ENCODE measurements around the gene FOSL2. TPM values are rescaled to one million over a fixed set of nuclear protein-coding genes. Genes with fewer than 3 reads are reported as not detected.

FOSL2 gene
- total and polyA plus RNA-seq, 10 of the 15 experiments (the other 5 are each of a cell fraction or from before 2014, with no cell fraction given) = 0.05 to 1.3 (median 0.34) TPM

DNA sequence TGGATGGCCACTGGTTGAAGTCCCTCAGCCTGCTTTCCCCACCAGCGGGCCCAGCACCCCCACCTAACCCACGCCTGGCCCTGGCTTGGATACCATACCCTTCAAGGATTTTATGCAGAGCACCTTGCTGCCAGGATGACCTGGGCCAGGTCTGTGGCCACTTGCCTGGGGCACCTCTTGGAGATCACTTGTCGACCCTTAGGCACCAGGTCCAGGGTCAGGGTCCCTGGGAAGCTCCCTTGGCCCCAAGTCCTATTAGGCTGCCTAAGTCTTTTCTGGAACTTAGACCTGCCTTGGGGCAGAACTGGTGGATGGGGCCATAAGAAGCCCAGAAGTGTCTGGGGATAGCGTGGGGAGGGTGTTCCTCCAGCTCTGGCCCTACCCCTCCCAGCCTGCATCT, 39.1 kb downstream of the FOSL2 start:
- intact Hi-C loops (cut with micrococcal nuclease; ENCODE audit: unreplicated experiment) = no loop called here
- RAD21 ChIA-PET (ENCODE audit: unreplicated experiment) = no interaction called here
- TF ChIP-seq FOXK2 (IDR thresholded peaks at IDR 0.05) = no peak
- no peak for TF ChIP-seq GABPA (IDR thresholded peaks at IDR 0.05; ENCODE audit: low read depth)
- no peak for TF ChIP-seq TARDBP (IDR thresholded peaks at IDR 0.05; ENCODE audit: borderline replicate concordance)
- TF ChIP-seq, protein P1, sequence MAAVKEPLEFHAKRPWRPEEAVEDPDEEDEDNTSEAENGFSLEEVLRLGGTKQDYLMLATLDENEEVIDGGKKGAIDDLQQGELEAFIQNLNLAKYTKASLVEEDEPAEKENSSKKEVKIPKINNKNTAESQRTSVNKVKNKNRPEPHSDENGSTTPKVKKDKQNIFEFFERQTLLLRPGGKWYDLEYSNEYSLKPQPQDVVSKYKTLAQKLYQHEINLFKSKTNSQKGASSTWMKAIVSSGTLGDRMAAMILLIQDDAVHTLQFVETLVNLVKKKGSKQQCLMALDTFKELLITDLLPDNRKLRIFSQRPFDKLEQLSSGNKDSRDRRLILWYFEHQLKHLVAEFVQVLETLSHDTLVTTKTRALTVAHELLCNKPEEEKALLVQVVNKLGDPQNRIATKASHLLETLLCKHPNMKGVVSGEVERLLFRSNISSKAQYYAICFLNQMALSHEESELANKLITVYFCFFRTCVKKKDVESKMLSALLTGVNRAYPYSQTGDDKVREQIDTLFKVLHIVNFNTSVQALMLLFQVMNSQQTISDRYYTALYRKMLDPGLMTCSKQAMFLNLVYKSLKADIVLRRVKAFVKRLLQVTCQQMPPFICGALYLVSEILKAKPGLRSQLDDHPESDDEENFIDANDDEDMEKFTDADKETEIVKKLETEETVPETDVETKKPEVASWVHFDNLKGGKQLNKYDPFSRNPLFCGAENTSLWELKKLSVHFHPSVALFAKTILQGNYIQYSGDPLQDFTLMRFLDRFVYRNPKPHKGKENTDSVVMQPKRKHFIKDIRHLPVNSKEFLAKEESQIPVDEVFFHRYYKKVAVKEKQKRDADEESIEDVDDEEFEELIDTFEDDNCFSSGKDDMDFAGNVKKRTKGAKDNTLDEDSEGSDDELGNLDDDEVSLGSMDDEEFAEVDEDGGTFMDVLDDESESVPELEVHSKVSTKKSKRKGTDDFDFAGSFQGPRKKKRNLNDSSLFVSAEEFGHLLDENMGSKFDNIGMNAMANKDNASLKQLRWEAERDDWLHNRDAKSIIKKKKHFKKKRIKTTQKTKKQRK (IDR thresholded peaks at IDR 0.05; ENCODE audit: low read depth, low read length) = no peak
- no peak for TF ChIP-seq NFIC (IDR thresholded peaks at IDR 0.05; ENCODE audit: low read depth, low read length)
- no peak for TF ChIP-seq HDAC2 (IDR thresholded peaks at IDR 0.05)
- no peak for TF ChIP-seq EP300 (IDR thresholded peaks at IDR 0.05; ENCODE audit: borderline replicate concordance in 1 of 2, control insufficient read depth in 1 of 2, low read depth in 2 of 2, low read length in 2 of 2)
- TF ChIP-seq, protein P2, sequence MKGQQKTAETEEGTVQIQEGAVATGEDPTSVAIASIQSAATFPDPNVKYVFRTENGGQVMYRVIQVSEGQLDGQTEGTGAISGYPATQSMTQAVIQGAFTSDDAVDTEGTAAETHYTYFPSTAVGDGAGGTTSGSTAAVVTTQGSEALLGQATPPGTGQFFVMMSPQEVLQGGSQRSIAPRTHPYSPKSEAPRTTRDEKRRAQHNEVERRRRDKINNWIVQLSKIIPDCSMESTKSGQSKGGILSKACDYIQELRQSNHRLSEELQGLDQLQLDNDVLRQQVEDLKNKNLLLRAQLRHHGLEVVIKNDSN (IDR thresholded peaks at IDR 0.05; ENCODE audit: borderline replicate concordance, extremely low read length, insufficient read depth, low read depth, low read length) = no peak
- TF ChIP-seq MYC (IDR thresholded peaks at IDR 0.05; ENCODE audit: insufficient read depth, insufficient read length, insufficient replicate concordance, low read length, severe bottlenecking) = no peak
- TF ChIP-seq, protein P3, sequence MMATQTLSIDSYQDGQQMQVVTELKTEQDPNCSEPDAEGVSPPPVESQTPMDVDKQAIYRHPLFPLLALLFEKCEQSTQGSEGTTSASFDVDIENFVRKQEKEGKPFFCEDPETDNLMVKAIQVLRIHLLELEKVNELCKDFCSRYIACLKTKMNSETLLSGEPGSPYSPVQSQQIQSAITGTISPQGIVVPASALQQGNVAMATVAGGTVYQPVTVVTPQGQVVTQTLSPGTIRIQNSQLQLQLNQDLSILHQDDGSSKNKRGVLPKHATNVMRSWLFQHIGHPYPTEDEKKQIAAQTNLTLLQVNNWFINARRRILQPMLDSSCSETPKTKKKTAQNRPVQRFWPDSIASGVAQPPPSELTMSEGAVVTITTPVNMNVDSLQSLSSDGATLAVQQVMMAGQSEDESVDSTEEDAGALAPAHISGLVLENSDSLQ (IDR thresholded peaks at IDR 0.05) = no peak
- no peak for TF ChIP-seq YY1 (IDR thresholded peaks at IDR 0.05; ENCODE audit: low read depth, low read length)
- TF ChIP-seq NBN (IDR thresholded peaks at IDR 0.05) = no peak
- no peak for TF ChIP-seq NFYB (IDR thresholded peaks at IDR 0.05; ENCODE audit: insufficient read depth, low read depth, low read length)
- TF ChIP-seq, protein P4, sequence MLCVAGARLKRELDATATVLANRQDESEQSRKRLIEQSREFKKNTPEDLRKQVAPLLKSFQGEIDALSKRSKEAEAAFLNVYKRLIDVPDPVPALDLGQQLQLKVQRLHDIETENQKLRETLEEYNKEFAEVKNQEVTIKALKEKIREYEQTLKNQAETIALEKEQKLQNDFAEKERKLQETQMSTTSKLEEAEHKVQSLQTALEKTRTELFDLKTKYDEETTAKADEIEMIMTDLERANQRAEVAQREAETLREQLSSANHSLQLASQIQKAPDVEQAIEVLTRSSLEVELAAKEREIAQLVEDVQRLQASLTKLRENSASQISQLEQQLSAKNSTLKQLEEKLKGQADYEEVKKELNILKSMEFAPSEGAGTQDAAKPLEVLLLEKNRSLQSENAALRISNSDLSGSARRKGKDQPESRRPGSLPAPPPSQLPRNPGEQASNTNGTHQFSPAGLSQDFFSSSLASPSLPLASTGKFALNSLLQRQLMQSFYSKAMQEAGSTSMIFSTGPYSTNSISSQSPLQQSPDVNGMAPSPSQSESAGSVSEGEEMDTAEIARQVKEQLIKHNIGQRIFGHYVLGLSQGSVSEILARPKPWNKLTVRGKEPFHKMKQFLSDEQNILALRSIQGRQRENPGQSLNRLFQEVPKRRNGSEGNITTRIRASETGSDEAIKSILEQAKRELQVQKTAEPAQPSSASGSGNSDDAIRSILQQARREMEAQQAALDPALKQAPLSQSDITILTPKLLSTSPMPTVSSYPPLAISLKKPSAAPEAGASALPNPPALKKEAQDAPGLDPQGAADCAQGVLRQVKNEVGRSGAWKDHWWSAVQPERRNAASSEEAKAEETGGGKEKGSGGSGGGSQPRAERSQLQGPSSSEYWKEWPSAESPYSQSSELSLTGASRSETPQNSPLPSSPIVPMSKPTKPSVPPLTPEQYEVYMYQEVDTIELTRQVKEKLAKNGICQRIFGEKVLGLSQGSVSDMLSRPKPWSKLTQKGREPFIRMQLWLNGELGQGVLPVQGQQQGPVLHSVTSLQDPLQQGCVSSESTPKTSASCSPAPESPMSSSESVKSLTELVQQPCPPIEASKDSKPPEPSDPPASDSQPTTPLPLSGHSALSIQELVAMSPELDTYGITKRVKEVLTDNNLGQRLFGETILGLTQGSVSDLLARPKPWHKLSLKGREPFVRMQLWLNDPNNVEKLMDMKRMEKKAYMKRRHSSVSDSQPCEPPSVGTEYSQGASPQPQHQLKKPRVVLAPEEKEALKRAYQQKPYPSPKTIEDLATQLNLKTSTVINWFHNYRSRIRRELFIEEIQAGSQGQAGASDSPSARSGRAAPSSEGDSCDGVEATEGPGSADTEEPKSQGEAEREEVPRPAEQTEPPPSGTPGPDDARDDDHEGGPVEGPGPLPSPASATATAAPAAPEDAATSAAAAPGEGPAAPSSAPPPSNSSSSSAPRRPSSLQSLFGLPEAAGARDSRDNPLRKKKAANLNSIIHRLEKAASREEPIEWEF (IDR thresholded peaks at IDR 0.05; ENCODE audit: insufficient replicate concordance, low read depth, low read length) = no peak
- no peak for TF ChIP-seq IRF4 (IDR thresholded peaks at IDR 0.05; ENCODE audit: low read depth, low read length)

More for the DNA sequence above, 39.1 kb downstream of the FOSL2 start:
- no peak for DNase-seq (ENCODE audit: low read depth, low spot score)
- H3K27me3 ChIP-seq (replicated peaks in 1 of 2; ENCODE audit: control insufficient read depth in 2 of 2, insufficient read depth in 2 of 2, low read length in 1 of 2) = peaks cover 0 to 2% of the 10 kb centered on the region in 2 experiments; a peak in 3 of 4 replicates
- ChIA-PET CTCF (no interaction called here), POLR2A (no interaction called here), SMC1A (ENCODE audit: uncharacterized antibody, unreplicated experiment) (no interaction called here)
- H3K9ac ChIP-seq (ENCODE audit: control insufficient read depth, insufficient read depth, low read length) = no peak overlapping the region
- H2AFZ ChIP-seq (ENCODE audit: control insufficient read depth, low read depth, low read length) = no peak overlapping the region
- no peaks in the 10 kb centered on the region; the same call in 2 of the 3 replicates for H3K9me3 ChIP-seq (replicated peaks; ENCODE audit: control insufficient read depth, insufficient read depth, low read length)
- no peaks in the 10 kb centered on the region for H3K79me2 ChIP-seq (ENCODE audit: control insufficient read depth, insufficient read depth, low read length)
- WGBS (ENCODE audit: insufficient coverage, insufficient replicate concordance, low lambda C conversion rate, missing lambda C conversion rate) = 0% methylated on average over 4 of the region's 4 CpGs
- no peaks in the 10 kb centered on the region for H3K4me1 ChIP-seq (ENCODE audit: control insufficient read depth, insufficient read depth, low read length)
- no peaks in the 10 kb centered on the region for H3K36me3 ChIP-seq (ENCODE audit: control insufficient read depth in 2 of 2, insufficient read depth in 2 of 2, low read length in 1 of 2)
- in situ Hi-C loops (cut with MboI) = no loop called here
- no TSS peak for BruUV-seq (replicated peaks)
- no peaks in the 10 kb centered on the region for H4K20me1 ChIP-seq (ENCODE audit: control insufficient read depth, insufficient read depth)
- FAIRE-seq = no peak
- H3K4me2 ChIP-seq (ENCODE audit: control insufficient read depth, insufficient read depth) = no peak overlapping the region
- no peak overlapping the region for H3K4me3 ChIP-seq
- no peak overlapping the region for H3K27ac ChIP-seq (ENCODE audit: control insufficient read depth, insufficient read depth)
- no peak for ATAC-seq

Data from GM12878 (cell line).